ENCODE data around the gene LRRC32. TPM values are rescaled to one million over a fixed set of nuclear protein-coding genes. Genes with fewer than 3 reads are reported as not detected.
A peak's percentile ranks its signal among the peaks of the same experiment; 100 is the strongest.

LRRC32 gene
- total and polyA plus RNA-seq, 4 donors = 38.3 to 159 (median 85.2) TPM

- 69 to 82% methylated on average over 3 of the region's 3 CpGs for WGBS, 2 donors
- ATAC-seq (ENCODE audit: insufficient read depth, low FRiP score) (no peak), DNase-seq (no peak)
- no peak overlapping the region for H3K4me3 ChIP-seq
- no peaks in the 10 kb centered on the region for H3K9me3 ChIP-seq (ENCODE audit: control insufficient read depth in 4 of 4, insufficient read depth in 3 of 4, low read length in 3 of 4)
- H3K4me1 ChIP-seq (ENCODE audit: control insufficient read depth in 5 of 5, insufficient read depth in 5 of 5, low read length in 5 of 5) = peaks cover 0 to 19% (median 7%) of the 10 kb centered on the region in 5 donors
- TF ChIP-seq, protein P1, sequence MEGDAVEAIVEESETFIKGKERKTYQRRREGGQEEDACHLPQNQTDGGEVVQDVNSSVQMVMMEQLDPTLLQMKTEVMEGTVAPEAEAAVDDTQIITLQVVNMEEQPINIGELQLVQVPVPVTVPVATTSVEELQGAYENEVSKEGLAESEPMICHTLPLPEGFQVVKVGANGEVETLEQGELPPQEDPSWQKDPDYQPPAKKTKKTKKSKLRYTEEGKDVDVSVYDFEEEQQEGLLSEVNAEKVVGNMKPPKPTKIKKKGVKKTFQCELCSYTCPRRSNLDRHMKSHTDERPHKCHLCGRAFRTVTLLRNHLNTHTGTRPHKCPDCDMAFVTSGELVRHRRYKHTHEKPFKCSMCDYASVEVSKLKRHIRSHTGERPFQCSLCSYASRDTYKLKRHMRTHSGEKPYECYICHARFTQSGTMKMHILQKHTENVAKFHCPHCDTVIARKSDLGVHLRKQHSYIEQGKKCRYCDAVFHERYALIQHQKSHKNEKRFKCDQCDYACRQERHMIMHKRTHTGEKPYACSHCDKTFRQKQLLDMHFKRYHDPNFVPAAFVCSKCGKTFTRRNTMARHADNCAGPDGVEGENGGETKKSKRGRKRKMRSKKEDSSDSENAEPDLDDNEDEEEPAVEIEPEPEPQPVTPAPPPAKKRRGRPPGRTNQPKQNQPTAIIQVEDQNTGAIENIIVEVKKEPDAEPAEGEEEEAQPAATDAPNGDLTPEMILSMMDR (IDR thresholded peaks at IDR 0.05; ENCODE audit: control extremely low read depth, extremely low read depth) = no peak
- H3K27me3 ChIP-seq (ENCODE audit: control insufficient read depth in 3 of 3, insufficient read depth in 3 of 3, low read length in 2 of 3) = no peaks in the 10 kb centered on the region
- peak overlapping the region; percentile 5 to 58 for H3K27ac ChIP-seq (ENCODE audit: low read depth in 1 of 2, low read length in 1 of 2)
- no peak overlapping the region for H3K9ac ChIP-seq (ENCODE audit: insufficient read depth in 1 of 2, low read length in 2 of 2)
- no peaks in the 10 kb centered on the region for H3K36me3 ChIP-seq (ENCODE audit: control insufficient read depth in 4 of 4, insufficient read depth in 4 of 4, low read length in 4 of 4)
Observed at GRCh38 chr11:76631566-76632308, 38.8 kb downstream of the LRRC32 start.

- H3K9me3 ChIP-seq (ENCODE audit: control insufficient read depth in 4 of 4, insufficient read depth in 3 of 4, low read length in 3 of 4) = peaks cover 0 to 7% (median 0%) of the 10 kb centered on the region in 4 donors
- WGBS, 2 donors = 59 to 68% methylated on average over 6 of the region's 6 CpGs
- TF ChIP-seq, protein P1 (IDR thresholded peaks at IDR 0.05; ENCODE audit: control extremely low read depth, extremely low read depth) = no peak
- H3K4me1 ChIP-seq (ENCODE audit: control insufficient read depth in 5 of 5, insufficient read depth in 5 of 5, low read length in 5 of 5) = peaks cover 0 to 12% (median 6%) of the 10 kb centered on the region in 5 donors
- no peaks in the 10 kb centered on the region for H3K36me3 ChIP-seq (ENCODE audit: control insufficient read depth in 4 of 4, insufficient read depth in 4 of 4, low read length in 4 of 4)
- H3K27me3 ChIP-seq (ENCODE audit: control insufficient read depth in 3 of 3, insufficient read depth in 3 of 3, low read length in 2 of 3) = no peaks in the 10 kb centered on the region
- no peak for ATAC-seq (ENCODE audit: insufficient read depth, low FRiP score)
- H3K27ac ChIP-seq (ENCODE audit: low read depth in 1 of 2, low read length in 1 of 2) = peak overlapping the region; percentile 39 to 96
- H3K9ac ChIP-seq (ENCODE audit: insufficient read depth in 1 of 2, low read length in 2 of 2) = no peak overlapping the region
- DNase-seq = no peak
- no peak overlapping the region for H3K4me3 ChIP-seq
Observed at GRCh38 chr11:76630600-76631281, 39.8 kb downstream of the LRRC32 start.

- Histone ChIP-seq H3K27ac (ENCODE audit: low read depth in 1 of 2, low read length in 1 of 2) (peak overlapping the region; percentile 63 to 96), H3K36me3 (ENCODE audit: control insufficient read depth in 4 of 4, insufficient read depth in 4 of 4, low read length in 4 of 4) (no peaks in the 10 kb centered on the region), H3K9me3 (ENCODE audit: control insufficient read depth in 4 of 4, insufficient read depth in 3 of 4, low read length in 3 of 4) (peaks cover 0 to 11% (median 0%) of the 10 kb centered on the region in 4 donors), H3K4me1 (ENCODE audit: control insufficient read depth in 5 of 5, insufficient read depth in 5 of 5, low read length in 5 of 5) (peaks cover 0 to 11% (median 6%) of the 10 kb centered on the region in 5 donors), H3K4me3 (no peak overlapping the region), H3K27me3 (ENCODE audit: control insufficient read depth in 3 of 3, insufficient read depth in 3 of 3, low read length in 2 of 3) (no peaks in the 10 kb centered on the region), H3K9ac (ENCODE audit: insufficient read depth in 1 of 2, low read length in 2 of 2) (no peak overlapping the region)
- WGBS, 2 donors = 6 to 18% methylated on average over 11 of the region's 11 CpGs
- DNase-seq (peak; percentile 50 to 82 (median 76)), ATAC-seq (ENCODE audit: insufficient read depth, low FRiP score) (peak; percentile 67)
- TF ChIP-seq, protein P1 (IDR thresholded peaks at IDR 0.05; ENCODE audit: control extremely low read depth, extremely low read depth) = no peak
Observed at GRCh38 chr11:76629853-76630599, 40.5 kb downstream of the LRRC32 start.
